ENCODE data around the gene C14orf180.

GRCh38 chr14:104536942-104537612 is 42.5 kb upstream of the C14orf180 start:
- TF ChIP-seq CTCF (tag by site-specific recombination; IDR thresholded peaks at IDR 0.05) (no peak), ZNF548 (tag by site-specific recombination; IDR thresholded peaks at IDR 0.05) (no peak), ZBTB49 (tag by site-specific recombination; IDR thresholded peaks at IDR 0.05; ENCODE audit: low read depth) (no peak), KLF1 (tag by site-specific recombination; IDR thresholded peaks at IDR 0.05) (no peak), ZNF335 (tag by site-specific recombination; conservative IDR thresholded peaks at IDR 0.05) (no peak), ZSCAN18 (tag by site-specific recombination; IDR thresholded peaks at IDR 0.05) (no peak)
